Measurements from ENCODE around the gene GNB2. TPM values are rescaled to one million over a fixed set of nuclear protein-coding genes. Genes with fewer than 3 reads are reported as not detected.
A peak's percentile ranks its signal among the peaks of the same experiment; 100 is the strongest.

The GNB2 gene
- total and polyA plus RNA-seq, 2 of the 13 experiments (the other 11 are each of a cell fraction or from before 2014, with no cell fraction given): 48.3 to 67.1 TPM

GRCh38 chr7:100641463-100641859 is 32.1 kb upstream of the GNB2 start, which contains the start of gene TFR2 (continued):
- TF ChIP-seq SP4 (CRISPR knock-in tag; IDR thresholded peaks at IDR 0.05) (peak; percentile 59; the same call in 1 of the 2 replicates), ZNF138 (CRISPR knock-in tag; IDR thresholded peaks at IDR 0.05; ENCODE audit: low read depth) (no peak), ZNF687 (CRISPR knock-in tag; IDR thresholded peaks at IDR 0.05) (peak; percentile 56; the same call in 1 of the 2 replicates), SMC3 (IDR thresholded peaks at IDR 0.05; ENCODE audit: low read length) (no peak), SPEN (CRISPR knock-in tag; IDR thresholded peaks at IDR 0.05; ENCODE audit: low read depth) (peak; percentile 49; the same call in 1 of the 2 replicates), ZEB1 (IDR thresholded peaks at IDR 0.05; ENCODE audit: insufficient replicate concordance, low read depth) (no peak), POGK (CRISPR knock-in tag; conservative IDR thresholded peaks at IDR 0.05) (0 out of 2 replicates have a peak, but pooled peaks have one; percentile 17), MLX (CRISPR knock-in tag; IDR thresholded peaks at IDR 0.05) (peak; percentile 55; the same call in 1 of the 2 replicates), ATF3 (CRISPR knock-in tag; IDR thresholded peaks at IDR 0.05) (no peak), ZHX2 (IDR thresholded peaks at IDR 0.05; ENCODE audit: low read depth) (no peak), ZHX2 (CRISPR knock-in tag; IDR thresholded peaks at IDR 0.05; ENCODE audit: borderline replicate concordance) (no peak)
